Measurements from ENCODE around the gene SLC28A3. TPM values are rescaled to one million over a fixed set of nuclear protein-coding genes. Genes with fewer than 3 reads are reported as not detected.

Gene SLC28A3
- total RNA-seq, 2 experiments from 2014 or later: not detected

- CTCF ChIA-PET: no interaction called here
- no peak for ATAC-seq (ENCODE audit: poor library complexity)
Measured at GRCh38 chr9:84339962-84340361, 596 bp downstream of the SLC28A3 start.

GRCh38 chr9:84339503-84339902, 1.1 kb downstream of the SLC28A3 start:
- no peaks in the 10 kb centered on the region for H3K36me3 ChIP-seq (ENCODE audit: insufficient read depth, low read length)
- Mint-ChIP-seq H3K9me3 (no peaks in the 10 kb centered on the region), H3K27me3 (peaks cover 2% of the 10 kb centered on the region), H3K27ac (no peak overlapping the region), H3K4me1 (ENCODE audit: low read depth) (no peaks in the 10 kb centered on the region), H3K36me3 (ENCODE audit: low read depth) (no peaks in the 10 kb centered on the region), H3K4me3 (no peak overlapping the region)
- H3K4me1 ChIP-seq (ENCODE audit: insufficient read depth, low read length): no peaks in the 10 kb centered on the region
- ChIA-PET CTCF (no interaction called here), POLR2A (no interaction called here)
- TF ChIP-seq, protein P1, sequence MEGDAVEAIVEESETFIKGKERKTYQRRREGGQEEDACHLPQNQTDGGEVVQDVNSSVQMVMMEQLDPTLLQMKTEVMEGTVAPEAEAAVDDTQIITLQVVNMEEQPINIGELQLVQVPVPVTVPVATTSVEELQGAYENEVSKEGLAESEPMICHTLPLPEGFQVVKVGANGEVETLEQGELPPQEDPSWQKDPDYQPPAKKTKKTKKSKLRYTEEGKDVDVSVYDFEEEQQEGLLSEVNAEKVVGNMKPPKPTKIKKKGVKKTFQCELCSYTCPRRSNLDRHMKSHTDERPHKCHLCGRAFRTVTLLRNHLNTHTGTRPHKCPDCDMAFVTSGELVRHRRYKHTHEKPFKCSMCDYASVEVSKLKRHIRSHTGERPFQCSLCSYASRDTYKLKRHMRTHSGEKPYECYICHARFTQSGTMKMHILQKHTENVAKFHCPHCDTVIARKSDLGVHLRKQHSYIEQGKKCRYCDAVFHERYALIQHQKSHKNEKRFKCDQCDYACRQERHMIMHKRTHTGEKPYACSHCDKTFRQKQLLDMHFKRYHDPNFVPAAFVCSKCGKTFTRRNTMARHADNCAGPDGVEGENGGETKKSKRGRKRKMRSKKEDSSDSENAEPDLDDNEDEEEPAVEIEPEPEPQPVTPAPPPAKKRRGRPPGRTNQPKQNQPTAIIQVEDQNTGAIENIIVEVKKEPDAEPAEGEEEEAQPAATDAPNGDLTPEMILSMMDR (IDR thresholded peaks at IDR 0.05): no peak
- H3K27ac ChIP-seq (ENCODE audit: low read depth in 1 of 2, low read length in 2 of 2): no peak overlapping the region
- no peak for DNase-seq
- no peak for ATAC-seq (ENCODE audit: poor library complexity)
- intact Hi-C loops (cut with DNase I, micrococcal nuclease): no loop called here
- H3K27me3 ChIP-seq (ENCODE audit: control insufficient read depth in 1 of 2, insufficient read depth in 2 of 2, low read length in 2 of 2): no peaks in the 10 kb centered on the region
- no peaks in the 10 kb centered on the region for H3K9me3 ChIP-seq (ENCODE audit: control insufficient read depth in 1 of 2, insufficient read depth in 1 of 2, low read length in 2 of 2)
- H3K4me3 ChIP-seq (ENCODE audit: low read length): no peak overlapping the region

More at GRCh38 chr9:84339962-84340361, 596 bp downstream of the SLC28A3 start:
- Histone ChIP-seq H3K4me3 (ENCODE audit: low read length) (no peak overlapping the region), H3K27me3 (ENCODE audit: control insufficient read depth in 1 of 2, insufficient read depth in 2 of 2, low read length in 2 of 2) (no peaks in the 10 kb centered on the region), H3K27ac (ENCODE audit: low read depth in 1 of 2, low read length in 2 of 2) (no peak overlapping the region), H3K36me3 (ENCODE audit: insufficient read depth, low read length) (no peaks in the 10 kb centered on the region), H3K9me3 (ENCODE audit: control insufficient read depth in 1 of 2, insufficient read depth in 1 of 2, low read length in 2 of 2) (no peaks in the 10 kb centered on the region), H3K4me1 (ENCODE audit: insufficient read depth, low read length) (no peaks in the 10 kb centered on the region)
- H3K27me3 Mint-ChIP-seq: peaks cover 7% of the 10 kb centered on the region
- H3K36me3 Mint-ChIP-seq (ENCODE audit: low read depth): no peaks in the 10 kb centered on the region
- no peak for DNase-seq
- intact Hi-C loops (cut with DNase I, micrococcal nuclease): no loop called here
- TF ChIP-seq, protein P1 (IDR thresholded peaks at IDR 0.05): no peak
- H3K27ac Mint-ChIP-seq: no peak overlapping the region
- no peaks in the 10 kb centered on the region for H3K4me1 Mint-ChIP-seq (ENCODE audit: low read depth)
- H3K9me3 Mint-ChIP-seq: no peaks in the 10 kb centered on the region
- no peak overlapping the region for H3K4me3 Mint-ChIP-seq
- POLR2A ChIA-PET: no interaction called here

GRCh38 chr9:84338792-84339191, 1.8 kb downstream of the SLC28A3 start:
- no peaks in the 10 kb centered on the region for H3K4me1 ChIP-seq (ENCODE audit: insufficient read depth, low read length)
- H3K27me3 ChIP-seq (ENCODE audit: control insufficient read depth in 1 of 2, insufficient read depth in 2 of 2, low read length in 2 of 2): no peaks in the 10 kb centered on the region
- DNase-seq (no peak), ATAC-seq (ENCODE audit: poor library complexity) (no peak)
- H3K27ac Mint-ChIP-seq: no peak overlapping the region
- no peak overlapping the region for H3K4me3 Mint-ChIP-seq
- intact Hi-C loops (cut with DNase I, micrococcal nuclease): no loop called here
- POLR2A ChIA-PET: no interaction called here
- CTCF ChIA-PET: no interaction called here
- H3K9me3 ChIP-seq (ENCODE audit: control insufficient read depth in 1 of 2, insufficient read depth in 1 of 2, low read length in 2 of 2): no peaks in the 10 kb centered on the region
- TF ChIP-seq, protein P1 (IDR thresholded peaks at IDR 0.05): no peak
- H3K27ac ChIP-seq (ENCODE audit: low read depth in 1 of 2, low read length in 2 of 2): no peak overlapping the region
- no peaks in the 10 kb centered on the region for H3K9me3 Mint-ChIP-seq
- H3K4me1 Mint-ChIP-seq (ENCODE audit: low read depth): no peaks in the 10 kb centered on the region
- H3K27me3 Mint-ChIP-seq: no peaks in the 10 kb centered on the region
- H3K36me3 Mint-ChIP-seq (ENCODE audit: low read depth): no peaks in the 10 kb centered on the region
- no peak overlapping the region for H3K4me3 ChIP-seq (ENCODE audit: low read length)
- H3K36me3 ChIP-seq (ENCODE audit: insufficient read depth, low read length): no peaks in the 10 kb centered on the region

Measured in CD4-positive, alpha-beta T cell (primary cell).